ENCODE measurements around the gene PMF1.
"Not testable (repeated sequence)": the region's sequence is repeated elsewhere in the genome, so short reads cannot be mapped to it uniquely, and the experiment has no call there.

DNA sequence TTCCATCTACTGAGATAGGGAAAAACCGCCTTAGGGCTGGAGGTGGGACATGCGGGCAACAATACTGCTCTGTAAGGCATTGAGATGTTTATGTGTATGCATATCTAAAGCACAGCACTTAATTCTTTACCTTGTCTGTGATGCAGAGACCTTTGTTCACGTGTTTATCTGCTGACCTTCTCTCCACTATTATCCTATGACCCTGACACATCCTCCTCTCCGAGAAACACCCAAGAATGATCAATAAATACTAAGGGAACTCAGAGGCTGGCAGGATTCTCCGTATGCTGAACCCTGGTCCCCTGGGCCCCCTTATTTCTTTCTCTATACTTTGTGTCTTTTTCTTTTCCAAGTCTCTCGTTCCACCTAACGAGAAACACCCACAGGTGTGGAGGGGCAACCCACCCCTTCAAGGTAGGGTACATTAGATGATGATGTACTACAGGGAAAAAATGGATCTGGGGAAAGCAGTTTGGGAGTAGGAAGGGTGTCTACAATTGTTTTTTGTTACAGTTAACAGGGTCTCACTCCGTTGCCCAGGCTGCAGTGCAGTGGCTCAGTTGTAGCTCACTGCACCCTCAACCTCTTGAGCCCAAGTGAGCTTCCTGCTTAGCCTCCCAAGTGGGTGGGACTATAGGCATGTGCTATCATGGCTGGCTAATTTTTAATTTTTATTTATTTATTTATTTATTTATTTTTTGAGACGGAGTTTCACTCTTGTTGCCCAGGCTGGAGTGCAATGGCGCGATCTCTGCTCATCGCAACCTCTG lies 30.6 kb upstream of the PMF1 start:
- not testable (repeated sequence) for TF ChIP-seq POLR2AphosphoS5 (IDR thresholded peaks at IDR 0.05; ENCODE audit: borderline replicate concordance, low read depth, low read length); EZH2 (IDR thresholded peaks at IDR 0.05); FOXP2 (optimal IDR thresholded peaks at IDR 0.05; ENCODE audit: control extremely low read depth, extremely low read length, insufficient read depth)
